Measurements from ENCODE around the gene LCP1.

LCP1 gene

DNA sequence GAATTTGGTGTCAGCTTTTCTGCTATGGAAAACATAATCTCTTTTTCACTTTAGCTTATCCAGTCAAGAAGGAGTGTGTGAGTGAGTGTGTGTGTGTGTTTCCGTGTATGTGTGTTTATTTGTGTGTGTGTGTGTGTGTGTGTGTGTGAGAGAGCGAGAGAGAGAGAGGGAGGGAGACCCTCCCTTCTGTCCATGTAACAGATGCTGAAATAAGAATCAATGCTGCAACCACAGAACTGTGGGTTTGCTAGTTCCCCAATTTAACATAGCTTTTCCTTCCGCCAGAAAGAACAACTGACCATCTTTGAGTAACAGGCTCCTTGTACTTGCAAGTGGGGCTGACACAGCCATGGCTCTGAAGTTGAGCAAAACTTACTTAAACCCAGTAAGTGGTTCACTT lies 5.2 kb downstream of the LCP1 start:
- no peak overlapping the region for H3K4me3 ChIP-seq (ENCODE audit: control insufficient read depth, low read depth, low read length)

DNA sequence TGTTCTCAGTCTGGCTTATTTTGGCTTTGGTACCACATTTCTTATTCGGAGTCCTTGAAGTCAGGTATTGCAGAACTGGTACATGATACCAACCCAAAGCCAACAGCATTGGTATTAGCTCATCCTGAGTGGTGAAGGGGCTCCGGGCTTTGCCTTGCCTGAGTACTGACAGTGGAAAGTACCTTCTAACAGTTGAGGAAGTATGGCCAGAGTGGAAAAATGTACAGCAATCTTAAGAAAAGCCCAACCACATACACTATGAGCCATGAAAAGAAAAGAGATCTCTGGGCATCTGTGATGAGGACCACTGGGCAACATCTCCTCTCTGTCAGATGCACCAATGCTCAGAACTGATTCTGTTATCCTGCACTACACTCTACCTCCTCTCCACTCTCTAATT lies 8.3 kb downstream of the LCP1 start:
- DNase-seq (ENCODE audit: low read depth) = no peak
- TF ChIP-seq, protein P1, sequence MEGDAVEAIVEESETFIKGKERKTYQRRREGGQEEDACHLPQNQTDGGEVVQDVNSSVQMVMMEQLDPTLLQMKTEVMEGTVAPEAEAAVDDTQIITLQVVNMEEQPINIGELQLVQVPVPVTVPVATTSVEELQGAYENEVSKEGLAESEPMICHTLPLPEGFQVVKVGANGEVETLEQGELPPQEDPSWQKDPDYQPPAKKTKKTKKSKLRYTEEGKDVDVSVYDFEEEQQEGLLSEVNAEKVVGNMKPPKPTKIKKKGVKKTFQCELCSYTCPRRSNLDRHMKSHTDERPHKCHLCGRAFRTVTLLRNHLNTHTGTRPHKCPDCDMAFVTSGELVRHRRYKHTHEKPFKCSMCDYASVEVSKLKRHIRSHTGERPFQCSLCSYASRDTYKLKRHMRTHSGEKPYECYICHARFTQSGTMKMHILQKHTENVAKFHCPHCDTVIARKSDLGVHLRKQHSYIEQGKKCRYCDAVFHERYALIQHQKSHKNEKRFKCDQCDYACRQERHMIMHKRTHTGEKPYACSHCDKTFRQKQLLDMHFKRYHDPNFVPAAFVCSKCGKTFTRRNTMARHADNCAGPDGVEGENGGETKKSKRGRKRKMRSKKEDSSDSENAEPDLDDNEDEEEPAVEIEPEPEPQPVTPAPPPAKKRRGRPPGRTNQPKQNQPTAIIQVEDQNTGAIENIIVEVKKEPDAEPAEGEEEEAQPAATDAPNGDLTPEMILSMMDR (conservative IDR thresholded peaks at IDR 0.05; ENCODE audit: control insufficient read depth, insufficient read depth, low read depth, low read length) = no peak
- H3K4me3 ChIP-seq (ENCODE audit: control insufficient read depth, low read depth, low read length) = no peak overlapping the region

More for the DNA sequence above, 5.2 kb downstream of the LCP1 start:
- DNase-seq (ENCODE audit: low read depth) = no peak
- TF ChIP-seq, protein P1 (conservative IDR thresholded peaks at IDR 0.05; ENCODE audit: control insufficient read depth, insufficient read depth, low read depth, low read length) = no peak

DNA sequence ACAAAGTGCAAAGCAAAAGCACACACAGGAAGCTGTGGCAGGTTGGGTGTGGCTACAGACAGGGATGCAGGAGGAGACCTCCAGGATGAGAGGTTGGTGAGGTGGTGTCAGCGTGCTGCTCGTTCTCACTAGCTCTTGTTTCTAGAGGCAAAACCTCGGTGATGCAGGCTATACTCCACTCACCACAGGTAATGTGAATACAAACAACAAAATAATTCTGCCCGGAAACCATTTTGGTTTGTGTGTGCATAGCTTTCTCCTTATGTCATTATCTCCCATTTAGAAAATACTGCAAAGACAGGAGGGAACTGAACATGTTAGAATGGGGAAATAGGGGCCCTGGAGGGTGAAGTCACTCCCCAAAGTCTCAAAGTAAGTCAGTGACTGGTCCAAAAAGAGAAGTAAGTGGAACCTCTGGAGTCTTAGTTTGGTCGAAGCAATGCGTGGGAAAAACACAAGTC lies 9.4 kb downstream of the LCP1 start:
- no peak for DNase-seq (ENCODE audit: low read depth)
- TF ChIP-seq, protein P1 (conservative IDR thresholded peaks at IDR 0.05; ENCODE audit: control insufficient read depth, insufficient read depth, low read depth, low read length) = no peak

DNA sequence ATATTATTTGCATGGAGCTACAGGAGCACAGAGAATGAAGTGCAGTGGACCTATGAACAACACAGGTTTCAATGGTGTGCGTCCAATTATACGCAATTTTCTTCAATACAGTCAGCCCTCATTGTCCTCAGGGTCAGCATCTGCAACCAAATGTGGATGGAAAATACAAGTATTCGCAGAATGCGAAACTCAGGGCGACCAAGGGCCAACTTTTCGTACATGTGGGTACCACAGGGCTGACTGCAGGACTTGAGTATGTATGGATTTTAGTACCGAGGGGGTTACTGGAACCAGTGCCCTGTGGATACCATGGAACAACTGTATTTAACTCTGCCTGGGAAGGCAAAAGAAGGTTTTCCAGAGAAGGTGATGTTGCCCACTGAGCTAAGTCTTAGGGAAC lies 10.2 kb downstream of the LCP1 start:
- no peak overlapping the region for H3K4me3 ChIP-seq (ENCODE audit: control insufficient read depth, low read depth, low read length)
- no peak for DNase-seq (ENCODE audit: low read depth)
- TF ChIP-seq, protein P1 (conservative IDR thresholded peaks at IDR 0.05; ENCODE audit: control insufficient read depth, insufficient read depth, low read depth, low read length) = no peak

More for the DNA sequence above, 9.4 kb downstream of the LCP1 start:
- H3K4me3 ChIP-seq (ENCODE audit: control insufficient read depth, low read depth, low read length) = no peak overlapping the region

DNA sequence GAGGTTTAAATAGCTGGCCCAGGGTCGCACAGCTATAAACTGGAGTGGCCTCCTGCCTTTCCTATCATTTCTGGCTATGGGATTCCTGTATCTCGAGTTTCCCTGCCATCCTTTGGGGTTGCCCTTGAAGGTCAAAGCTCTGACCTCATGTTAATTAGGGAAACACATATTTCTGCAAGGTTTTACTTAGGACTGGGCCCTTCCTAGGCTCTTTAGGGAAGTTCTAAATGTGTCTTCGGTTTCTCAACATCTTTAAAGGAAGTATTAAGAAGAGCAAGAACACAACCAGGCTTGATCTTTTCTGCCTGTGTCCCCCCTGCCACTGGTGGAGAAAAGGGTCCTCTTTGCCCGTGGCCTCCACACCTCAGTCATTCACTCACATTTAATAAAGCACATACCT lies 10.8 kb downstream of the LCP1 start:
- TF ChIP-seq, protein P1 (conservative IDR thresholded peaks at IDR 0.05; ENCODE audit: control insufficient read depth, insufficient read depth, low read depth, low read length) = no peak
- no peak for DNase-seq (ENCODE audit: low read depth)
- no peak overlapping the region for H3K4me3 ChIP-seq (ENCODE audit: control insufficient read depth, low read depth, low read length)

DNA sequence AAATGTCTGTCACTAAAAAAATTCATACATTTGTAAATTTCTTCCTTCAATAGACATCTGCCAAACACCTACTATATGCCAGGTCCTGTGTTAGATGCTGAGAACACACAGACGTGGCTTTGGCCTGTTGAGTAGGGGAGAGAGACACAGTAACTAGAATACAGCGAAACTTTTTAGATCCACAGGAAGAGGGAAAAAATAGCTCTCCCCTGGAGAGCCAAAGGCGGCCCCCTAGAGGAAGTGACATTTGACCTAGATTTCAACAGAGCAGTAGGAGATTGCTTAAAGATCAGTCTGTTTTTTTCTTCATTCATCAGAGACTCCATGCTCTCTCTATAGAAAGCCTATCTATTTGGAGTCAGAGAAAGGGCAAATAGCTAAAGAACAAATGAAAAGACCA lies 11.3 kb downstream of the LCP1 start:
- no peak overlapping the region for H3K4me3 ChIP-seq (ENCODE audit: control insufficient read depth, low read depth, low read length)
- DNase-seq (ENCODE audit: low read depth) = peak; percentile 11
- TF ChIP-seq, protein P1 (conservative IDR thresholded peaks at IDR 0.05; ENCODE audit: control insufficient read depth, insufficient read depth, low read depth, low read length) = no peak

DNA sequence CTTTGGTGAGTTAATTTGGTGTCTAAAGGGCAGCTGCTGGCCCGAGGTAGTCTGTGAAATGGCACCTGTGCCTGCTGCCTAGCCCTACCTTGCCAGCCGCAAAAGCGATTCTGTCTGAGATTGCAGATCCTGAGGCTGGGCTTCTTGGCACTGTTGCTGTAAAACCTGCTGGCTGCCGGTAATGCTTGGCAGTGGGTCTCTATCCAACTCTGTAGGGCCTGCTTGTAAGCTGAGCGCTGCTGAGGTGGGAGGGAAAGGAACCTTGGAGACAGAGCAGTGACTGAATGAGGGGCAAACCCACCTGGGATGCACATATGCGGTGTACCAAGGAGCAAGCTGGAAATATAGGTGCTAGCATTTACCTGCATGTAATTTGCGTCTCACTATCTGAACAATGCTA lies 11.7 kb downstream of the LCP1 start:
- TF ChIP-seq, protein P1 (conservative IDR thresholded peaks at IDR 0.05; ENCODE audit: control insufficient read depth, insufficient read depth, low read depth, low read length) = no peak
- DNase-seq (ENCODE audit: low read depth) = no peak
- H3K4me3 ChIP-seq (ENCODE audit: control insufficient read depth, low read depth, low read length) = no peak overlapping the region
